Loucy (cell line): ENCODE results near the gene KLF7.

Source experiments
- CTCF ChIP-seq: fragments of 200-600 bp; sonication (generic); conservative IDR thresholded peaks from 2 replicates; pipeline ENCODE4 v1.5.1; 2014; ENCODE audit warnings: mild to moderate bottlenecking, antibody characterized with exemption, low read length
- EZH2phosphoT487 ChIP-seq: fragments of 200-600 bp; IDR thresholded peaks from 2 replicates; pipeline ENCODE4 v1.6.1; 2018; ENCODE audit warnings: antibody characterized with exemption, mild to moderate bottlenecking, moderate library complexity, borderline replicate concordance

- no peak for TF ChIP-seq CTCF
- no peak for TF ChIP-seq EZH2phosphoT487
Measured at GRCh38 chr2:207111757-207112156, 54.0 kb downstream of the KLF7 start.
